HG03469 (cell line): ENCODE results near the gene FAM98B.

ENCODE experiments used
- ATAC-seq: cut with Tn5 transposase; IDR thresholded peaks from one replicate; pipeline ENCODE4 v1.9.1; 2021; ENCODE audit warnings: mild to moderate bottlenecking, moderate library complexity, moderate number of reproducible peaks; ENCODE audit not compliant: unreplicated experiment

The FAM98B gene

DNA sequence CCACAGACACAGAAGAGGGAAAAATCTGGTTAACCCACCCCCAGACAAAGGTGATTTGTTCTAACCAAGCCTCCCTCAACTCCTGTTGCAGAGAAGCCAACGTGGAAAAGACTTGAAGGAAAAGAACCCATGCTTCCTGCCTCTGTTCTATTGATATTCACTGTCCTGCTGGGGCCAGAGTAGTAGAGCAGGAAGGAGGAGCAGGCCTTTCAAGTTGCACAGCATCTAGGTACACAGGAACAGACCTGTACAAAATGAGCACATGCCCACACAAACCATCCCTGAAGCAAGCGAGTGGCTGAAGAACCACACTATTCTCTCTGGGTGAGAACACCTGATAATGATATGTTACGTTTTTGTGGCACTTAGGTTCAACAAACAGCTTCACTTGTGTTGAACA is 80.8 kb downstream of the FAM98B start:
- ATAC-seq: no peak

DNA sequence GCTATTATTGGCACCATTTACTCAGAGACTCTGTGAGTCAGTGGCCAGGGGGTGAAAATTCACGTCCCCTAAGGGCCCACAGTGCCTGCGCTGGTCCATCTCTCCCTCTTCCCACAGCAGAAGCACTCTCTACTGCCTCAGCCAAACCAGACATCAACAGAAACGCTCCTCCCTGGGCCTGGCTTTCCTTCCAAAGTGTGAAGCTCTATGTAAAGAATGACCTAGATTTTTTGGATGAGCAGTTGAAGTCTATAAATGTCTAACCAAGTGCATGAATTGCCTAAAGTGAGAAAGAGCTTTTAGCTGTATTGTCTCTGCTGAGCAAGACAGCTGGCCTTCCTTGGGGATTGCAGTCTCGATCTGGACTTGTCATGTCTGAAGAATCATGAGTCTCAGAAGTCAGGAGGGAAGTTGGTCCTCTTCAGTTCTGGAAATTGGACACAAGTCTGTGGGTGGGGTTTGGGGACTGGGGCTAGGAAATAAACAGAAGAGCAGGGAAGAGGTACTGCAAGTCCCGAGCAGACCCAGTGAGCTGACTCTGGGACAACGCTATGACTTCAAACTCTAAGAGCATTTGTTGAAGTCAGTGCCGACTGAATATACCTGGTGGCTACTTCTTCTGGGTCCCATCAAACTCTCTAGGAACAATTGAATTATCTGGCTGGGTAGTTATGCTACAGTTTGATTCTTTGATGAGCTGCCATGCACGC is 81.7 kb downstream of the FAM98B start:
- ATAC-seq: no peak

DNA sequence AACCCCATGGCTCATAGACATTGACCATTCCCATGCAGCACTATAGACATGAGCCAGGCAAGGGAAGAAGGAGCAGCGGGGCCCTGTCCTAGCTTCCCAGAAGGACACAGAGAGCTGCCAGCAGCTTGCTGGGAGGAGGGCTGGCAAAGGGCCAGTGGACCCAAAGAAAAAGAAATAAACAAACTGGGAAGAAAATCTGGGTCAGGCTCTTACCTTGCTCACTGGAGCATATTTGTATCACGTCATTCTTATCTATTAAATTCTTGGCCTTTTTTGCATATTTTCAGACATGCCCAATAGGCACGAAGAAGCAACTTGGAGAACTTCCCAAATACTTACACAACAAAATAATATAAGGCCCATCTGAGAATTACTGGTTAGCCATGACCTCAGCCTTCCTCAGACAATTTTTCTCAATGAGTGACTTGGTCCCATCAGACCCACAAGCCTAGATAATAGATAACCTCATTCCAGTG is 82.3 kb downstream of the FAM98B start:
- no peak for ATAC-seq
